ENCODE results near the gene FRMPD4. TPM values are rescaled to one million over a fixed set of nuclear protein-coding genes. Genes with fewer than 3 reads are reported as not detected.

Gene FRMPD4
- total RNA-seq, 1 experiment from 2014 or later, result not detected

DNA sequence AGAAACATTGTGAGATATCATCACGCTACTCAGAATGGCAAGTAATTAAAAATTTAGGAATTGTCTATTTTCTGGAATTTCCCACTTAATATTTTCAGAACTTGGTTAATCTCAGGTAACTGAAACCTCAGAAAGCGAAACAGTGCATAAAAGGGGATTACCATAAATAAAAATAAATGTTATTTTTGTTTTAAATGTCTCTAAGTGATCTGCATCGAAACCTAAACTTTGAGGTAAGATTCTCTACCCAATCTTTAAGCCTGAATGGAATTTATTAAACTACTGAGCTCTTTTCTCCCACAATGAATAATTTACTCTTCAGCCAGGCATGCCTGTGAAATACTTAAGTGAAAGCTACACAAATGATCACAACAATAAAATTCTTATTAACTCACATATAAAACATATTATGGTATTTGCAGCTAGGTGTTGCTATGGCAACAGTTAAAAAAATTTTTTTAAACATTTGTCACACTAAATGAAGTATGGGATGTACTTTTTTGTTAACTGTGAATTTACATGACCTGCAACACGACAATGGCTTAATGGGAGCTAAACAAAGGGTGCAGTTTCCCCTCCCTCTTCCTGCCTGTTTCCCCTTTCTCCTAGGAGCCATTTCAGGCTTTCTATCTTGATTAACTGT, 432.7 kb downstream of the FRMPD4 start:
- in situ Hi-C loops (cut with HindIII; ENCODE audit: low sequenced_read_pairs), result no loop called here
- no peak for DNase-seq (ENCODE audit: low spot score)

DNA sequence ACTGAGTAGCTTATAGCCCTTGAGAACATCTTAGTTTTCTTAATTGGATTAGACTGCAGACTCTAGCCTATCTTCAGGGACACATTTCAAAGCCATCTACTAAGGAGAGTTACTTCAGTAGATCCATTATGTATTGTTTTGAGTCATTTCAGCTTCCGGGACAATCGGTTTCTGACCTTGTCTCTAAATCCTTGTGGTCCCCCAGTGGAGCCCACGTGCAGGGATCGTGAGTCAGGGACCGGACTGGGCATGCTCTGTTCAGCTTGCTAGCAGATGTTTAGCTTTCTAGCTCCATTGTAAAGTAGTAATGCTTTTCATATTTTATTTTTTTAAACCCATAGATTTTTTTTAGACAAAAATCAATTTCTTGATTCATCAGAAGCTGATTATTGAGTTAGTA, 441.0 kb downstream of the FRMPD4 start:
- no peak for DNase-seq (ENCODE audit: low spot score)

GRCh38 chrX:12580548-12580947, 442.3 kb downstream of the FRMPD4 start:
- no peak for DNase-seq (ENCODE audit: low spot score)
- in situ Hi-C loops (cut with HindIII; ENCODE audit: low sequenced_read_pairs), result no loop called here

More for the DNA sequence above, 441.0 kb downstream of the FRMPD4 start:
- in situ Hi-C loops (cut with HindIII; ENCODE audit: low sequenced_read_pairs), result no loop called here

DNA sequence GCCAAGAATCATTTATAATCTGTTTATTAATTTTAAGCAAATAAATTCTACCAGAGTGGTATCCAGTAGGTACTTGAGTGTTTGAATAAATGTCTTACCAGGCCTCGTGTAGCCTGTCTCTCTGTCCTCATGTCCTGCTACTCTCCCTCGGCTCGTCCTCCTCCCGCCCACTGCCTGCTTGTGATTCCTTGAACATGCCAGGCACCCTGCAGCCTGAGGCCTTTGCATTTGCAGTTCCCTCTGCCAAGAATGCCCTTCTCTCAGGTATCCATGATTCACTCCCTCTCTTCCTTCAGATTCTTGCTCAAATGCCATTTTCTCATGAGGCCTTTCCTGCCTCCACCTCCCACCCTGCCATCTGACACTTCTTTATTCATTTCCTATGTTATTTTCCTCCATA, 443.3 kb downstream of the FRMPD4 start:
- no peak for DNase-seq (ENCODE audit: low spot score)
- in situ Hi-C loops (cut with HindIII; ENCODE audit: low sequenced_read_pairs), result no loop called here

DNA sequence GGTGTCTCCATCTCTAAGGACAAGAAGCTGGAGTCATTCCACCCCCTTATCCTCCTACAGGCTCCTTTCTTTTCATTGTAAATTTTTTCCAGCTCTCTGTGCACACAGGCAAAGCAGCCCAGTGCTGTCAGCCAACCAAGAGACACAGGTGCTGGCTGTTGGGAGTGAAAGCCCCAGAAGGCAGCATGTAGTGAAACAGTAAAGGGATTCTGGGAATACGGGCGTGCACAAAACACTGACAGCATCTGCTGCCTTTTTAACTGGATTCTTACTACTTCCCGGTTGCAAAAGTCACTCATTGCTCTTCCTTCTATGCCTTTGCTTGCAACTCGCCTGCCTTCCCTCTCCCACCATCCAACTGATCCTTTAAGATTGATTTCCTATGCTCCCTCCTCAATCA, 444.4 kb downstream of the FRMPD4 start:
- in situ Hi-C loops (cut with HindIII; ENCODE audit: low sequenced_read_pairs), result no loop called here
- DNase-seq (ENCODE audit: low spot score), result no peak

DNA sequence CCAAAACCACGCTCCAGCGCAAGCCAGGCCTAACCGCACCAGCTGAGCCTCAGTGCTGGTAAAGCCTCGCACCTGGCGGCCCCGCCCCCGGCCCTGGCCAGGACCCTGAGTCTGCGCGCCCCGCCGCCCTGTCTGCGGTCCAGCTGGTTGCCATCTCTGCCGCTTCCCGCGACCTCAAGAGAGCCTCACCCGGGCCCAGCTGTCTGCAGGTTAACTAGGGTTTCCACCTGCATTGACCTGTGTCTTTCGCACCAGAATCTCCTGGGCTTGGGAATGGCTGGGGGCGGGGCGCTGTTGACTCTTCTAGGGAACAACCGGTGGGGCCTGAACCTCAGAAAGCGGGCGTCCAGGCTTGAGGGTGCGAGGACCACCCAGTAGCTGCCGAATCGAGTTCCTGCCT, 445.3 kb downstream of the FRMPD4 start:
- in situ Hi-C loops (cut with HindIII; ENCODE audit: low sequenced_read_pairs), result no loop called here
- no peak for DNase-seq (ENCODE audit: low spot score)

- in situ Hi-C loops (cut with HindIII; ENCODE audit: low sequenced_read_pairs), result no loop called here
- DNase-seq (ENCODE audit: low spot score), result no peak
Measured at GRCh38 chrX:12595720-12596119, 457.4 kb downstream of the FRMPD4 start.

- in situ Hi-C loops (cut with HindIII; ENCODE audit: low sequenced_read_pairs), result no loop called here
Measured at GRCh38 chrX:12610079-12610478, 471.8 kb downstream of the FRMPD4 start.

GRCh38 chrX:12611471-12611870, 473.2 kb downstream of the FRMPD4 start:
- no peak for DNase-seq (ENCODE audit: low spot score)
- in situ Hi-C loops (cut with HindIII; ENCODE audit: low sequenced_read_pairs), result no loop called here

More at GRCh38 chrX:12610079-12610478, 471.8 kb downstream of the FRMPD4 start:
- DNase-seq (ENCODE audit: low spot score), result no peak

- in situ Hi-C loops (cut with HindIII; ENCODE audit: low sequenced_read_pairs), result no loop called here
Measured at GRCh38 chrX:12614266-12614665, 476.0 kb downstream of the FRMPD4 start.

DNA sequence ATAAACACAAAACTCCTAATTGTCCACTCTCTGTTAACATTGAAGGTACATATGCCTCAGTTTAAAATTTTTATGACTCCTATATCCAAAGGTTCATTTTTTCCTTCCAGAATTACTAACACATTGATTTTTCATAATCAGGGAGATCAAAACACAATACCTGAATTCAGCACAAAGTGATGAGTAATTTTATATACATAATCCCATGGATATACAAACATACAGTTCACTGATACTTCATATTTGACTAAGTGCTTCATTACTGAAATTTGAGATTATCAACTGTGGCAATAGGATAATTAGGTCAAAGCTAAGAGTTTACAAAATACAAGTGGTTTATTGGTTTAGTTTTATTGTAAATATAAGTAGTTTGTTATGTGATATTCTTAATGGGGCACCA, 476.8 kb downstream of the FRMPD4 start:
- in situ Hi-C loops (cut with HindIII; ENCODE audit: low sequenced_read_pairs), result no loop called here
- DNase-seq (ENCODE audit: low spot score), result no peak

More at GRCh38 chrX:12614266-12614665, 476.0 kb downstream of the FRMPD4 start:
- DNase-seq (ENCODE audit: low spot score), result no peak

DNA sequence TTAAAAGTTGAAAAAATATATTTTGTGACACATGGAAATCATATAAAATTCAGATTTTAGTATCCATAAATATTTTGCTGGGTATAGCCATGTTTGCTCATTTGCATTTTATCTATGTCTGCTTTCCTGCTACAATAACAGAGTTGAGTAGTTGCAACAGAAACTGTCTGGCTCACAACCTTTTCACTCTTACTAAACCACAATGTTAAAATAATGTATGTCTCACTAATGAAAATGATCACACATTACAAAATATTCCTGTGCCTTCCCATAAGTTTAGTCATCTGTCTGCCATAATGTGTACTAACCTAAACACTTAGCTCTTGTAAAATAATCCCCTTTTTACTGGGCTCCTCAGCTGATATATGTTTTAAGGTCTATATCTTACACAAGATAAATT, 479.0 kb downstream of the FRMPD4 start:
- no peak for DNase-seq (ENCODE audit: low spot score)
- in situ Hi-C loops (cut with HindIII; ENCODE audit: low sequenced_read_pairs), result no loop called here

GRCh38 chrX:12647230-12647629, 509.0 kb downstream of the FRMPD4 start:
- in situ Hi-C loops (cut with HindIII; ENCODE audit: low sequenced_read_pairs), result no loop called here
- no peak for DNase-seq (ENCODE audit: low spot score)

GRCh38 chrX:12648995-12649394, 510.7 kb downstream of the FRMPD4 start:
- DNase-seq (ENCODE audit: low spot score), result no peak
- in situ Hi-C loops (cut with HindIII; ENCODE audit: low sequenced_read_pairs), result no loop called here

- in situ Hi-C loops (cut with HindIII; ENCODE audit: low sequenced_read_pairs), result no loop called here
Measured at GRCh38 chrX:12657433-12657832, 519.2 kb downstream of the FRMPD4 start.

DNA sequence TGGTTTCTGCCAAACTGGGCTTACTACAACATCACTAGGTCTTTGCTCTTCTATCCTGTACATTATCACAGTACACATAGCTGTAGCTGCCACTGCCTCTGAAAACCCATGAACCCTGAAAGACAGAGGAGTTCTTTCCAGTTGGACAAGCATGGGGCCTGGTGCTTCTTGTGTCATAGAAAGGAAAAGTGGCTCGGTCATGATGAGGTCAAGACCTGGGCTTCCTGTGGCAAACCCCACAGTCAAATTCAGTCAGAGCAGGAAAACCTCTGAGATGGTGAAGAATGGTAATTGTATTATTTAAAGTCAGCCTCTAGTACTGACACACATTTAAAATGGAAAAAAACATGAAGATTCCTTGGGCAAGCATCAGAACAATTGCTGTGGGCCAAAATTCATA, 519.6 kb downstream of the FRMPD4 start:
- no peak for DNase-seq (ENCODE audit: low spot score)
- in situ Hi-C loops (cut with HindIII; ENCODE audit: low sequenced_read_pairs), result no loop called here

More at GRCh38 chrX:12657433-12657832, 519.2 kb downstream of the FRMPD4 start:
- DNase-seq (ENCODE audit: low spot score), result no peak

GRCh38 chrX:12661464-12661863, 523.2 kb downstream of the FRMPD4 start:
- in situ Hi-C loops (cut with HindIII; ENCODE audit: low sequenced_read_pairs), result no loop called here
- DNase-seq (ENCODE audit: low spot score), result no peak

DNA sequence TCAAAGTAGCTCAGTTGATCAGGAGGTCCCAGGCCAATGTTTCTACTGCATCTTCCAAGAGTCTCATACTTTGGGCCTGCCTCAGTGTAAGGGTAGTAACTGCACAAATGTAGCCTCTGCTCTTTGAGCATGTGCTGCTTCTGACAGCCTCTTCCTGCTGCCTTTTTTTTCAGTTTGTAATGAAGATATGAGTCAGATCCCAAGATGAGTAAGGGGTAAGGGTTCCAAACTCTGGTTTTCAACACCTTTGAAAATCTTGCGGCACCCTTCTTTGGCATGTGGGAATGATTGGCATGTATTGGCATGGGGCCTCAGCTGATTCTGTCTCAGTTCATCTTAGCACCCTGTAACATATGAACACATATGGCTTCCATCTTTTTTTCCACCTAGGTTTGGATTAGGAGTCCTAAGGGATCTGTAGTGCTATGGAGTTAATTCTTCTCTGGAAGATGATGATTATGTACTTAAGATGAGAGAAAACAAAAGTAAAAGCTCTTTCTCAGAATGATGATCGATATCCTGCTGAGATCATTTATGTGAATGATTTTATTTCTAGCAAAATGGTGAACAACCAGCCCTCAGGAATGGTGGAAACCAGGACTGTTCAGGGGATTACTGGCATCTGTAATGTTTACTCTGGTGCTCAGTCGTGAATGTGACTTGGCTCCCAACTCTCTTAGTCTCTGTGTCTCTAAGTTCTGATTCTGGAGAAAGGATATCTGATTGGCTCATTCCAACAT, 534.3 kb downstream of the FRMPD4 start:
- no peak for DNase-seq (ENCODE audit: low spot score)
- in situ Hi-C loops (cut with HindIII; ENCODE audit: low sequenced_read_pairs), result no loop called here

DNA sequence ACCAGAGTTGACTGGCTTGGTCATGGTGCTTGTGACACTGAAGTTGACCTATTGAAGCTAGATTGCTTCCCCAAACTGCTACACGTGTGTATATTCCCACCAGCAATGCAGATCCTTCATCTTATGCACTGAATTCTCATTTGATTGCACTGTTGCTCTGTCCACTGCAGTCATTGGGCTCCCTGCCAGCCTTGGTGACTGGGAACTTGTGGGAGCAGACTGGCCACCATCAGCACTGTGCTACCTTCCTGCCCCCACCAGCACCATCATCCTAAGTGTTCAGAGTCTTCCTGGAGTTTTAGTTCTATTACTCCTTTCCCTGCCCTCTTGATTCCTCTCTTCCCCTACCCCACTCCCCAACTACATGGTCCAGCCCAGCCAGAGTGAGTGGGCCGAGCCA, 535.2 kb downstream of the FRMPD4 start:
- in situ Hi-C loops (cut with HindIII; ENCODE audit: low sequenced_read_pairs), result no loop called here
- DNase-seq (ENCODE audit: low spot score), result no peak

DNA sequence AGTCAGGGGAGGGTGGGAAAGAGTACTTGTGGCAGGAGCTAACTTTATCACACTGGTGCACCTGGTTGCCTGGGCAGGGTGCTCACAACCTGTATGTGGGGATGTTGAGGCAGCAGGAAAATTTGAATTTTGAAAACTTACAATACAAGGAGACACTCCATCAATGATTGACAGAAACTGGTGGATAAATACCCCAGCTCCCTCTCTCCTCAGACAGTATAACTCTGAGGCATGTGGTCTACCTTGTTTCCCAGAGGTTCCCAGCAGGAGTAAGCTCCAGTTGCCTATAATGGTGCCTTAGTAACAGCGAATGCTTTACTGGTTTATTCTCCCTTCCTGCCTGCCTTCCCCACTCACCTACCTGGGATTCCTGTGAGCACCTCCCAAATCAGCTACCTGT, 541.2 kb downstream of the FRMPD4 start:
- DNase-seq (ENCODE audit: low spot score), result no peak
- in situ Hi-C loops (cut with HindIII; ENCODE audit: low sequenced_read_pairs), result no loop called here

GRCh38 chrX:12681047-12681446, 542.8 kb downstream of the FRMPD4 start:
- no peak for DNase-seq (ENCODE audit: low spot score)
- in situ Hi-C loops (cut with HindIII; ENCODE audit: low sequenced_read_pairs), result no loop called here
